Midbrain (tissue), 1 donor: ENCODE data around the gene PLA2G4E.

Experiments used
- DNase-seq: peaks from one replicate; lab custom pipeline; 2025; lab: John Stamatoyannopoulos, UW

PLA2G4E gene

GRCh38 chr15:41935566-41936020 is 85.2 kb downstream of the PLA2G4E start:
- DNase-seq: no peak

GRCh38 chr15:41934843-41935242 is 86.0 kb downstream of the PLA2G4E start:
- no peak for DNase-seq

- DNase-seq: no peak
Measured at GRCh38 chr15:41933771-41934170, 87.1 kb downstream of the PLA2G4E start.

- no peak for DNase-seq
Measured at GRCh38 chr15:41933326-41933725, 87.5 kb downstream of the PLA2G4E start.

- DNase-seq: no peak
Measured at GRCh38 chr15:41932511-41933289, 88.1 kb downstream of the PLA2G4E start.

- no peak for DNase-seq
Measured at GRCh38 chr15:41932101-41932500, 88.7 kb downstream of the PLA2G4E start.
